DND-41 (cell line): ENCODE data around the gene ARL4A.

ENCODE experiments used
- CTCF ChIP-seq: IDR thresholded peaks from 2 replicates; pipeline ENCODE4 v1.5.1; 2012; ENCODE audit warnings: borderline replicate concordance, low read length, moderate library complexity, mild to moderate bottlenecking; ENCODE audit not compliant: poor library complexity, severe bottlenecking; ENCODE audit errors: extremely low read depth
- EZH2 ChIP-seq: IDR thresholded peaks from 3 replicates; pipeline ENCODE4 v1.6.1; 2012; ENCODE audit warnings: borderline replicate concordance, low read depth, mild to moderate bottlenecking, moderate library complexity, low read length, inconsistent platforms; ENCODE audit not compliant: severe bottlenecking

GRCh38 chr7:12701433-12701832 lies 14.0 kb downstream of the ARL4A start:
- no peak for TF ChIP-seq CTCF
- no peak for TF ChIP-seq EZH2
